Naive thymus-derived CD4-positive, alpha-beta T cell (primary cell): ENCODE measurements around the gene TP53BP2. TPM values are rescaled to one million over a fixed set of nuclear protein-coding genes. Genes with fewer than 3 reads are reported as not detected.
"Not testable (repeated sequence)": the region's sequence is repeated elsewhere in the genome, so short reads cannot be mapped to it uniquely, and the experiment has no call there.

Experiments
- ATAC-seq: fragments of 150-1000 bp; cut with Tn5 transposase; 2 replicates; pipeline ENCODE4 v1.10.0; 2021; ENCODE audit warnings: mild to moderate bottlenecking, moderate library complexity
- CTCF ChIA-PET: fragments of 350-600 bp; sonication (Branson Sonifier 250); formaldehyde crosslinking; loops from one replicate; lab custom pipeline; 2021; ENCODE audit warnings: antibody characterized with exemption; lab: Charles Lee
- POLR2A ChIA-PET: fragments of 350-600 bp; sonication (Branson Sonifier 250); formaldehyde crosslinking; loops from one replicate; lab custom pipeline; 2021; ENCODE audit warnings: antibody characterized with exemption, inconsistent platforms; lab: Charles Lee
- DNase-seq, 9 donors: peaks; one replicate each; pipeline versions ENCODE4 v3.0.0 to v3.0.0-alpha.2; 2020 to 2022; ENCODE audit warnings: mixed read lengths in 1 of 9
- H3K27ac ChIP-seq: one replicate; pipeline ENCODE4 v1.7.0; 2013; ENCODE audit warnings: mild to moderate bottlenecking, low read depth, low read length, moderate library complexity
- H3K27me3 ChIP-seq, 2 donors: one replicate each; pipeline ENCODE4 v1.7.0; 2013; ENCODE audit warnings: low read length in 2 of 2, mild to moderate bottlenecking in 2 of 2, moderate library complexity in 2 of 2; ENCODE audit not compliant: control insufficient read depth in 2 of 2, insufficient read depth in 2 of 2
- H3K36me3 ChIP-seq, 3 experiments: 1 replicate in 2 of 3; 2 replicates in 1 of 3; pipeline ENCODE4 v1.7.0; 2013; ENCODE audit warnings: low read length in 3 of 3, mild to moderate bottlenecking in 3 of 3, moderate library complexity in 1 of 3; ENCODE audit not compliant: insufficient read depth in 3 of 3, control insufficient read depth in 2 of 3
- H3K4me1 ChIP-seq, 2 donors: one replicate each; pipeline ENCODE4 v1.7.0; 2013; ENCODE audit warnings: low read length in 2 of 2, mild to moderate bottlenecking in 2 of 2, moderate library complexity in 1 of 2; ENCODE audit not compliant: control insufficient read depth in 2 of 2, insufficient read depth in 2 of 2
- H3K4me3 ChIP-seq: 2 replicates; pipeline ENCODE4 v1.7.0; 2013; ENCODE audit warnings: mild to moderate bottlenecking, low read length
- H3K9me3 ChIP-seq, 3 experiments: 1 replicate in 2 of 3; 2 replicates in 1 of 3; pipeline ENCODE4 v1.7.0; 2013; ENCODE audit warnings: low read length in 3 of 3; ENCODE audit not compliant: control insufficient read depth in 2 of 3
- H3K27ac Mint-ChIP-seq, 9 donors: one replicate each; pipeline ENCODE4 v1.8.0; 2020 to 2022; ENCODE audit warnings: mixed read lengths in 9 of 9, mild to moderate bottlenecking in 8 of 9, moderate library complexity in 5 of 9, inconsistent platforms in 2 of 9
- H3K27me3 Mint-ChIP-seq, 5 donors: one replicate each; pipeline ENCODE4 v1.8.0; 2021 to 2022; ENCODE audit warnings: mixed read lengths in 5 of 5, mild to moderate bottlenecking in 1 of 5
- H3K36me3 Mint-ChIP-seq, 5 donors: one replicate each; pipeline ENCODE4 v1.8.0; 2020 to 2022; ENCODE audit warnings: mixed read lengths in 5 of 5, mild to moderate bottlenecking in 3 of 5, inconsistent platforms in 1 of 5
- H3K4me1 Mint-ChIP-seq, 7 donors: one replicate each; pipeline ENCODE4 v1.8.0; 2020 to 2022; ENCODE audit warnings: mixed read lengths in 7 of 7, mild to moderate bottlenecking in 3 of 7, inconsistent platforms in 1 of 7
- H3K4me3 Mint-ChIP-seq, 10 donors: one replicate each; pipeline ENCODE4 v1.8.0; 2020 to 2022; ENCODE audit warnings: mild to moderate bottlenecking in 10 of 10, mixed read lengths in 10 of 10, moderate library complexity in 6 of 10, inconsistent platforms in 2 of 10
- H3K9me3 Mint-ChIP-seq, 11 donors: one replicate each; pipeline ENCODE4 v1.8.0; 2020 to 2022; ENCODE audit warnings: mixed read lengths in 11 of 11, mild to moderate bottlenecking in 4 of 11, inconsistent platforms in 1 of 11, moderate library complexity in 1 of 11
- intact Hi-C, 2 donors: fragments of 100-400 bp; cut with micrococcal nuclease; formaldehyde crosslinking; loops; one replicate each; pipeline ENCODE4 v1.15.1; 2023
- polyA plus RNA-seq, 2 donors: library from polyadenylated mRNA; unstranded; fragments of 300-500 nt; fragmentation: Illumina TruSeq; gene quantifications; one replicate each; pipeline ENCODE4 v1.2.3, GENCODE V29; 2021
- total RNA-seq, 6 experiments: library from RNA in 5 of 6; stranded (reverse) in 5 of 6; gene quantifications; 1 replicate in 5 of 6; 2 replicates in 1 of 6; pipeline ENCODE4 v1.2.3 and lab custom pipeline; 2021 to 2026

Gene TP53BP2
- total RNA-seq (100 to 1,000 TPM in 1 of 5 experiments, 10 to 100 TPM in 4; 30.3 to 120 (median 45.4) TPM), polyA plus RNA-seq (10 to 100 TPM in 1 of 2 donors, 1 to 10 TPM in 1; 8.4 to 20.5 TPM), total RNA-seq (lab: John Stamatoyannopoulos, UW) (178 reads per million, percentile 92 among the genes with 10 or more reads in this experiment)

GRCh38 chr1:223845810-223846682, at the start of gene TP53BP2:
Gene TP53BP2 (minus strand): TSS chr1:223845947. CDS start chr1:223845680, 267 bp downstream.
- peaks cover 0 to 4% (median 0%) of the 10 kb centered on the region in 3 experiments for H3K36me3 ChIP-seq
- H3K27me3 ChIP-seq = no peaks in the 10 kb centered on the region
- intact Hi-C loops = loop anchor here (1.0 to 10.0 kb wide), 21 partner anchors 11 to 1579 kb away; partner anchors contain the start of genes DEGS1 (in 2 of the 2), FBXO28 (in 2 of the 2), NVL (in 2 of the 2) and WDR26 (in 2 of the 2)
- Mint-ChIP-seq H3K27me3 (peaks cover 0 to 4% (median under 1%) of the 10 kb centered on the region in 5 donors), H3K27ac (peak within 1 kb of the TSS; percentile 94 to 99 (median 98)), H3K4me1 (peaks cover 23 to 53% (median 40%) of the 10 kb centered on the region in 7 donors), H3K36me3 (peaks cover 0 to 8% (median 3%) of the 10 kb centered on the region in 5 donors), H3K4me3 (peak within 1 kb of the TSS; percentile 88 to 99 (median 96)), H3K9me3 (peaks cover 0 to 11% (median 0%) of the 10 kb centered on the region in 11 donors)
- peak within 1 kb of the TSS; percentile 99 for H3K27ac ChIP-seq
- H3K4me3 ChIP-seq = peak within 1 kb of the TSS; percentile 84
- CTCF ChIA-PET = interaction anchor here (0.6 to 3.6 kb wide), 6 partner anchors 13 to 327 kb away, joined by 4 to 20 read pairs (median 4); no protein-coding TSS in a partner anchor
- ATAC-seq = peak; percentile 92
- no peaks in the 10 kb centered on the region for H3K9me3 ChIP-seq
- POLR2A ChIA-PET = interaction anchor here (0.6 to 4.5 kb wide), 12 partner anchors 10 to 1133 kb away, joined by 3 to 51 read pairs (median 4); partner anchors contain the start of genes AIDA and BROX
- H3K4me1 ChIP-seq = peaks cover 14 to 27% of the 10 kb centered on the region in 2 donors
- peak; percentile 86 to 95 (median 90) for DNase-seq

GRCh38 chr1:223890494-223890893, 44.7 kb upstream of the TP53BP2 start:
- intact Hi-C loops, DNase-seq, H3K27ac ChIP-seq, H3K27ac Mint-ChIP-seq, CTCF ChIA-PET, H3K9me3 ChIP-seq, H3K4me1 ChIP-seq, H3K36me3 Mint-ChIP-seq, H3K4me3 Mint-ChIP-seq, ATAC-seq, POLR2A ChIA-PET, H3K4me1 Mint-ChIP-seq, H3K4me3 ChIP-seq, H3K27me3 Mint-ChIP-seq, H3K27me3 ChIP-seq, H3K9me3 Mint-ChIP-seq, H3K36me3 ChIP-seq: not testable (repeated sequence)

- not testable (repeated sequence) for DNase-seq, H3K27ac Mint-ChIP-seq
These were observed 43.6 kb upstream of the TP53BP2 start for GRCh38 chr1:223889319-223889718.

GRCh38 chr1:223887747-223888418, 42.1 kb upstream of the TP53BP2 start:
- no peak for ATAC-seq

More at GRCh38 chr1:223889319-223889718, 43.6 kb upstream of the TP53BP2 start:
- H3K9me3 ChIP-seq, H3K4me1 ChIP-seq, intact Hi-C loops, H3K36me3 ChIP-seq, H3K4me3 ChIP-seq, POLR2A ChIA-PET, H3K9me3 Mint-ChIP-seq, H3K4me3 Mint-ChIP-seq, H3K27me3 Mint-ChIP-seq, CTCF ChIA-PET, H3K27ac ChIP-seq, ATAC-seq, H3K4me1 Mint-ChIP-seq, H3K27me3 ChIP-seq, H3K36me3 Mint-ChIP-seq: not testable (repeated sequence)

GRCh38 chr1:223886516-223886921, 40.8 kb upstream of the TP53BP2 start:
- Histone ChIP-seq H3K4me3 (no peak overlapping the region), H3K36me3 (no peaks in the 10 kb centered on the region), H3K9me3 (no peaks in the 10 kb centered on the region), H3K27me3 (no peaks in the 10 kb centered on the region), H3K4me1 (no peaks in the 10 kb centered on the region), H3K27ac (no peak overlapping the region)
- Mint-ChIP-seq H3K4me1 (no peaks in the 10 kb centered on the region), H3K9me3 (no peaks in the 10 kb centered on the region), H3K36me3 (no peaks in the 10 kb centered on the region), H3K4me3 (no peak overlapping the region), H3K27ac (no peak overlapping the region), H3K27me3 (no peaks in the 10 kb centered on the region)
- ChIA-PET CTCF (interaction anchor here (0.7 kb wide), 1 partner anchor 498 kb away, joined by 3 read pairs; no protein-coding TSS in a partner anchor), POLR2A (no interaction called here)
- DNase-seq (no peak), ATAC-seq (no peak)
- intact Hi-C loops = no loop called here

More at GRCh38 chr1:223887747-223888418, 42.1 kb upstream of the TP53BP2 start:
- ChIA-PET POLR2A (no interaction called here), CTCF (interaction anchor here (0.6 kb wide), 1 partner anchor 1233 kb away, joined by 3 read pairs; no protein-coding TSS in a partner anchor)
- Histone ChIP-seq H3K4me3 (no peak overlapping the region), H3K9me3 (no peaks in the 10 kb centered on the region), H3K4me1 (no peaks in the 10 kb centered on the region), H3K27ac (no peak overlapping the region), H3K36me3 (no peaks in the 10 kb centered on the region), H3K27me3 (no peaks in the 10 kb centered on the region)
- no peak for DNase-seq
- Mint-ChIP-seq H3K4me1 (no peaks in the 10 kb centered on the region), H3K27me3 (no peaks in the 10 kb centered on the region), H3K4me3 (no peak overlapping the region), H3K36me3 (no peaks in the 10 kb centered on the region), H3K27ac (no peak overlapping the region), H3K9me3 (no peaks in the 10 kb centered on the region)
- intact Hi-C loops = no loop called here

- H3K9me3 Mint-ChIP-seq = no peaks in the 10 kb centered on the region
- ATAC-seq = no peak
- no peaks in the 10 kb centered on the region for H3K4me1 Mint-ChIP-seq
- ChIA-PET CTCF (no interaction called here), POLR2A (interaction anchor here (0.6 to 0.8 kb wide), 2 partner anchors 39 to 211 kb away, joined by 3 read pairs; partner anchors contain the start of gene TP53BP2)
- H3K27ac ChIP-seq = no peak overlapping the region
- H3K27me3 ChIP-seq = no peaks in the 10 kb centered on the region
- no peaks in the 10 kb centered on the region for H3K4me1 ChIP-seq
- no peak overlapping the region for H3K27ac Mint-ChIP-seq
- H3K4me3 ChIP-seq = no peak overlapping the region
- no peaks in the 10 kb centered on the region for H3K36me3 Mint-ChIP-seq
- H3K36me3 ChIP-seq = no peaks in the 10 kb centered on the region
- H3K4me3 Mint-ChIP-seq = no peak overlapping the region
- peaks cover 0 to 8% (median 4%) of the 10 kb centered on the region in 5 donors for H3K27me3 Mint-ChIP-seq
- no peak for DNase-seq
- no peaks in the 10 kb centered on the region for H3K9me3 ChIP-seq
- intact Hi-C loops = no loop called here
These were observed 39.9 kb upstream of the TP53BP2 start for GRCh38 chr1:223885614-223886013.
